Gastroesophageal sphincter (tissue), 3 donors: ENCODE results near the gene LGMN.

Experiments used
- CTCF ChIP-seq, 4 experiments: fragments of 200-600 bp in 2 of 4; fragments of 450-650 bp in 2 of 4; sonication (generic) in 1 of 4; IDR thresholded peaks; one replicate each; pipeline ENCODE4 v1.5.1; 2017 to 2019; ENCODE audit warnings: antibody characterized with exemption in 4 of 4, mild to moderate bottlenecking in 2 of 4, moderate library complexity in 2 of 4
- EP300 ChIP-seq: sonication (generic); formaldehyde crosslinking; IDR thresholded peaks from one replicate; pipeline ENCODE4 v1.6.1; 2017; ENCODE audit warnings: antibody characterized with exemption, mild to moderate bottlenecking
- POLR2A ChIP-seq, 2 donors: fragments of 450-650 bp; IDR thresholded peaks; one replicate each; pipeline ENCODE4 v1.6.1; 2017; ENCODE audit warnings: antibody characterized with exemption in 2 of 2, mild to moderate bottlenecking in 2 of 2, moderate library complexity in 1 of 2
- POLR2AphosphoS5 ChIP-seq: sonication (generic); formaldehyde crosslinking; IDR thresholded peaks from one replicate; pipeline ENCODE4 v1.6.1; 2017; ENCODE audit warnings: antibody characterized with exemption

- TF ChIP-seq CTCF (IDR thresholded peaks at IDR 0.05) (no peak), POLR2A (IDR thresholded peaks at IDR 0.05) (no peak), POLR2AphosphoS5 (no peak), EP300 (no peak)
Measured at GRCh38 chr14:92670643-92671366, 77.6 kb downstream of the LGMN start.
